Mesendoderm (in vitro differentiated cells): ENCODE measurements around the gene IL1RAPL2.

ENCODE experiments used
- DNase-seq: peaks from one replicate; pipeline ENCODE4 v3.0.0; 2013
- H2AK5ac ChIP-seq: 2 replicates; pipeline ENCODE4 v1.6.1; 2013; ENCODE audit warnings: low read length, inconsistent platforms
- H2BK120ac ChIP-seq: 2 replicates; pipeline ENCODE4 v1.6.1; 2013; ENCODE audit warnings: low read depth, mild to moderate bottlenecking, low read length, moderate library complexity, mixed read lengths
- H2BK15ac ChIP-seq: replicated peaks from 2 replicates; pipeline ENCODE4 v1.6.1; 2013; ENCODE audit warnings: low read depth, mild to moderate bottlenecking, moderate library complexity
- H2BK5ac ChIP-seq: 2 replicates; pipeline ENCODE4 v1.6.1; 2013; ENCODE audit warnings: low read length, inconsistent platforms
- H3K18ac ChIP-seq: 2 replicates; pipeline ENCODE4 v1.6.1; 2013; ENCODE audit warnings: mild to moderate bottlenecking, low read length, mixed read lengths
- H3K23ac ChIP-seq: one replicate; pipeline ENCODE4 v1.6.1; 2013; ENCODE audit warnings: low read length
- H3K27ac ChIP-seq: 2 replicates; pipeline ENCODE4 v1.5.1; 2013; ENCODE audit warnings: low read depth, mild to moderate bottlenecking, inconsistent platforms, low read length, moderate library complexity
- H3K27me3 ChIP-seq: 2 replicates; pipeline ENCODE4 v1.6.1; 2013; ENCODE audit warnings: low read length, control low read depth, mild to moderate bottlenecking, inconsistent platforms; ENCODE audit not compliant: insufficient read depth, poor library complexity
- H3K36me3 ChIP-seq: 2 replicates; pipeline ENCODE4 v1.6.1; 2013; ENCODE audit warnings: low read length, inconsistent platforms; ENCODE audit not compliant: control insufficient read depth, insufficient read depth
- H3K4ac ChIP-seq: one replicate; pipeline ENCODE4 v1.6.1; 2013; ENCODE audit warnings: low read depth, mild to moderate bottlenecking, low read length, moderate library complexity
- H3K4me1 ChIP-seq: 2 replicates; pipeline ENCODE4 v1.6.1; 2013; ENCODE audit warnings: low read depth, low read length, inconsistent platforms; ENCODE audit not compliant: control insufficient read depth
- H3K4me2 ChIP-seq: 2 replicates; pipeline ENCODE4 v1.6.1; 2013; ENCODE audit warnings: low read length
- H3K4me3 ChIP-seq: 2 replicates; pipeline ENCODE4 v1.5.1; 2013; ENCODE audit warnings: mild to moderate bottlenecking, low read length
- H3K56ac ChIP-seq: one replicate; pipeline ENCODE4 v1.6.1; 2013; ENCODE audit warnings: low read length
- H3K79me1 ChIP-seq: 2 replicates; pipeline ENCODE4 v1.6.1; 2013; ENCODE audit warnings: low read length, inconsistent platforms
- H3K79me2 ChIP-seq: 2 replicates; pipeline ENCODE4 v1.6.1; 2013; ENCODE audit warnings: mild to moderate bottlenecking, low read length; ENCODE audit not compliant: control insufficient read depth, insufficient read depth
- H3K9ac ChIP-seq: 2 replicates; pipeline ENCODE4 v1.6.1; 2013; ENCODE audit warnings: low read length, inconsistent platforms
- H4K5ac ChIP-seq: one replicate; pipeline ENCODE4 v1.6.1; 2013; ENCODE audit warnings: low read length
- H4K8ac ChIP-seq: one replicate; pipeline ENCODE4 v1.6.1; 2013; ENCODE audit warnings: low read depth, mild to moderate bottlenecking, control low read depth, low read length, moderate library complexity
- WGBS: extraction: QIAGEN DNeasy Blood & Tissue Kit; methylation state at CpG from one replicate; pipeline ENCODE4 v1.1.7; 2013; ENCODE audit warnings: low lambda C conversion rate, missing lambda C conversion rate; ENCODE audit not compliant: insufficient coverage; ENCODE audit errors: extremely low coverage; 5-methylcytosine and 5-hydroxymethylcytosine counted together

IL1RAPL2 gene

DNA sequence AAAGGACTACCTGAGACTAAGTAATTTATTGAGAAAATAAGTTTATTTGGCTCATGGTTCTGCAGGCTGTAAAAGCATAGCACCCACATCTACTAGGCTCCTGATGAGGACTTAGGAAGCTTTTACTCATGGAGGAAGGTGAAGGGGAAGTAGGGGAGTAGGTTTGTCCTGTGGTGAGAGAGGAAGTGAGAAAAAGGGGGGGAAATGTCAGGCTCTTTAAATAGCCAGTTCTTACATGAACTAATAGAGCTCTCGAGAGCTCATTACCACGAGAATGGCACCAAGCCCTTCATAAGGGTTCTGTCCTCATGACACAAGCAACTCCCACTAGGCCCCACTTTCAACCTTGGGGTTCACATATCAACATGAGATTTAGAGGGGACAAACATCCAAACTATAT, 1130.9 kb downstream of the IL1RAPL2 start:
- no peaks in the 10 kb centered on the region for H3K79me2 ChIP-seq
- H3K79me1 ChIP-seq, result no peaks in the 10 kb centered on the region

DNA sequence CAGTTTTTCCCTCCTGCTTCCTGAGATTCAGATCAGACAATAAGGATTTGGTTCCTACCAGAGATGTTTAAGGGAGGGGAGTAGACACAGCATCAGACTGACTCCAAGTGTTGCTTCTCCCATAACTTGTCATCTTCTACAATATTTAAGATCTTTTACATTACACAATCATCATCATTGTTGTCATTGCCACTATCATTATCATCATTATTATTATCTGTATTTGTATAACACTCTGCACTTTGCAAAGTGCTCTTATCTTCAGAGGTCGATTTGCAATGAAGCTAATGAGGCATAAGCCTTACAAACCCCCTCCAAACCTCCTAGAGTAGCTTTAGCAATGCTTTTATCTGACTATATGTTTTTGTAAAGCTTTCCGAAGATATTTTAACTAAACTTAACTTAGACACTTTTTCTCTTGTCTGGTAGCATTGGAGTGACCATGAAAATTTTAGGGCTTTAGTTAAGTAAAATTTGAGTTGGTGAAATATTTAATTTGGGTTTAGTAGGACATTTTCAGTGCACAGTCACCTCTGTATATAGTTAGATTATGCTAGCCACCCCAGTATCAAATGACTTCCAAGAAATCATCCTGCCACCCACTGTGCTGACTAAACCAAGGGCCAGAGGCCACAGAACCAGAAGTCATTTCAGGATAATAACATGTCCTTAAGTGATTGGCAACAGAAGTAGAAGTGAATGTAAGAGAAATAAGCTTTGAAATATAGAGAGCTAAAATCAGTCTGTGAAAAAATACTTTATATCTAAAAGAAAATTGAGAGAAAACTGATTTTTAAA, 1132.2 kb downstream of the IL1RAPL2 start:
- no peak for DNase-seq
- Histone ChIP-seq H3K79me1 (no peaks in the 10 kb centered on the region), H3K36me3 (no peaks in the 10 kb centered on the region), H3K79me2 (no peaks in the 10 kb centered on the region), H3K4ac (no peak overlapping the region), H3K4me3 (no peak overlapping the region), H4K8ac (no peak overlapping the region), H3K56ac (no peak overlapping the region), H3K27ac (no peak overlapping the region), H3K4me2 (no peak overlapping the region), H2BK120ac (no peak overlapping the region), H2BK5ac (no peak overlapping the region), H2AK5ac (no peak overlapping the region), H3K4me1 (no peaks in the 10 kb centered on the region), H3K27me3 (no peaks in the 10 kb centered on the region), H4K5ac (no peak overlapping the region), H3K18ac (no peak overlapping the region), H2BK15ac (no peak overlapping the region), H3K9ac (no peak overlapping the region), H3K23ac (no peak overlapping the region)
- no CpG with 5 or more reads among the region's 2 CpGs for WGBS

More for the DNA sequence above, 1130.9 kb downstream of the IL1RAPL2 start:
- H3K23ac ChIP-seq, result no peak overlapping the region
- H3K18ac ChIP-seq, result no peak overlapping the region
- no peaks in the 10 kb centered on the region for H3K27me3 ChIP-seq
- H3K27ac ChIP-seq, result no peak overlapping the region
- no peak overlapping the region for H3K56ac ChIP-seq
- H3K4me1 ChIP-seq, result no peaks in the 10 kb centered on the region
- no peak overlapping the region for H2AK5ac ChIP-seq
- no peak overlapping the region for H2BK15ac ChIP-seq
- no peak overlapping the region for H2BK5ac ChIP-seq
- no peak overlapping the region for H4K5ac ChIP-seq
- H4K8ac ChIP-seq, result no peak overlapping the region
- H3K4me2 ChIP-seq, result no peak overlapping the region
- no peak overlapping the region for H3K4ac ChIP-seq
- no peak for DNase-seq
- no peak overlapping the region for H3K4me3 ChIP-seq
- H3K9ac ChIP-seq, result no peak overlapping the region
- no peaks in the 10 kb centered on the region for H3K36me3 ChIP-seq
- no CpG with 5 or more reads among the region's 2 CpGs for WGBS
- H2BK120ac ChIP-seq, result no peak overlapping the region

DNA sequence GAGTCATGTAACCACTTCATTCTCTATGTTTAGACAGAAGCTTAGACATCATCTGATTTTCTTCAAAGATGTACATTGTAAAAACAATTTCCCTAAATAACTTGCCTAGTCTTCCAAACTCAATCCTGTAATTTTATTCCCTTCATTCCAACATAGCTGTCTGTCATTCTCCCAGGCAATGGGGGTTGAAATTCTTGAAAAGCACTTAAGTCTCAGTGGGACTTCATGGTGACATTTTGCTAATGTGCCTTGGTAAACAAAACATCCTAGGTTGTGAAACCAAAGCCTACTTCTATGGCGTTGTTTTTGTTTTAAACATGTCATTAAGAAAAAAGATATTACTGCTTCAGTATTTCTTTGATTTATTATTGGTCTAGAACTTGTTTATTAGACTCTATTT, 1134.3 kb downstream of the IL1RAPL2 start:
- WGBS, result no CpG with 5 or more reads among the region's 1 CpG
- H3K56ac ChIP-seq, result no peak overlapping the region
- no peak overlapping the region for H3K23ac ChIP-seq
- H3K4me3 ChIP-seq, result no peak overlapping the region
- no peak overlapping the region for H4K8ac ChIP-seq
- H3K4me2 ChIP-seq, result no peak overlapping the region
- no peak overlapping the region for H3K4ac ChIP-seq
- no peaks in the 10 kb centered on the region for H3K36me3 ChIP-seq
- H3K9ac ChIP-seq, result no peak overlapping the region
- no peak overlapping the region for H3K18ac ChIP-seq
- no peaks in the 10 kb centered on the region for H3K79me2 ChIP-seq
- H4K5ac ChIP-seq, result no peak overlapping the region
- H3K4me1 ChIP-seq, result no peaks in the 10 kb centered on the region
- no peak overlapping the region for H3K27ac ChIP-seq
- H3K27me3 ChIP-seq, result no peaks in the 10 kb centered on the region
- H2BK15ac ChIP-seq, result no peak overlapping the region
- DNase-seq, result peak; percentile 28
- H2BK120ac ChIP-seq, result no peak overlapping the region
- no peak overlapping the region for H2AK5ac ChIP-seq
- no peaks in the 10 kb centered on the region for H3K79me1 ChIP-seq
- no peak overlapping the region for H2BK5ac ChIP-seq

DNA sequence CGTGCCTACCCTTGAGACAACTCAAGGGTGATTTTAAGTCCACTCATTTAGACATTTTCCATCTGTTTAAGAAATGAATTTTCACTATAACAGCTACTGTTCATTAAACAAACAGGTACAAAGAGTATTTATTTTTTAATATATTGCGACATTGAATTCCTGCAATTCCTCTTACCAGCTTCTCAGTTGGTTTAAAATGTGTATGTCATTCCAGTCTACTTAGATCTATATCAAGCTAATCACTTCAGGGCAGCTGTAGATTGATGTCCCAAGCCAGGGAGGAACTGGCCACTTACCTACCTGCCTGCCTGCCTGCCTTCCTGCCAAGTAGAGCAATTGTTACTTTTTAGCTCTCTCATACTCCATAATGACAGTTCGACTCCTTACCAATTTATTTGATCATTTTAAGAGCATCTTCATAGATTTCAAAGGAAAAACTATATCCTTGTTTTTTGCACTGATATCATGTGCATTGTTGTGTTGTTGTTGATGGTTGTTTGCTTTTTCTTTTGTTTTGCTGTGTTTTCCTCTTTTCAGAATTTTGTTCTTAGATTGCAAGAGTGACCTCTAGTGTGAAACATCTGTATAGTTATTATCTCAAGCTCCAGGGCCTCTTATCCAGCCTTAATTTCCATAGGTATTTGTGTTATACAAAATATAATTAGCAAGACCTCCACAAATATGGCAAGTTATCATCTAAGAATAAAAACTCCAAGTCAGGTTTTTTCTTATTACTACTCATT, 1135.5 kb downstream of the IL1RAPL2 start:
- H2AK5ac ChIP-seq, result no peak overlapping the region
- no peak overlapping the region for H3K4ac ChIP-seq
- H3K79me2 ChIP-seq, result no peaks in the 10 kb centered on the region
- H3K27ac ChIP-seq, result no peak overlapping the region
- no peak overlapping the region for H3K56ac ChIP-seq
- H3K9ac ChIP-seq, result no peak overlapping the region
- no peak overlapping the region for H4K5ac ChIP-seq
- WGBS, result no CpG with 5 or more reads among the region's 3 CpGs
- H3K36me3 ChIP-seq, result no peaks in the 10 kb centered on the region
- H3K4me3 ChIP-seq, result no peak overlapping the region
- H2BK5ac ChIP-seq, result no peak overlapping the region
- no peaks in the 10 kb centered on the region for H3K4me1 ChIP-seq
- no peak overlapping the region for H3K4me2 ChIP-seq
- H3K18ac ChIP-seq, result no peak overlapping the region
- H3K79me1 ChIP-seq, result no peaks in the 10 kb centered on the region
- no peak overlapping the region for H3K23ac ChIP-seq
- H2BK120ac ChIP-seq, result no peak overlapping the region
- H3K27me3 ChIP-seq, result no peaks in the 10 kb centered on the region
- no peak overlapping the region for H4K8ac ChIP-seq
- peak; percentile 14 for DNase-seq
- H2BK15ac ChIP-seq, result no peak overlapping the region

DNA sequence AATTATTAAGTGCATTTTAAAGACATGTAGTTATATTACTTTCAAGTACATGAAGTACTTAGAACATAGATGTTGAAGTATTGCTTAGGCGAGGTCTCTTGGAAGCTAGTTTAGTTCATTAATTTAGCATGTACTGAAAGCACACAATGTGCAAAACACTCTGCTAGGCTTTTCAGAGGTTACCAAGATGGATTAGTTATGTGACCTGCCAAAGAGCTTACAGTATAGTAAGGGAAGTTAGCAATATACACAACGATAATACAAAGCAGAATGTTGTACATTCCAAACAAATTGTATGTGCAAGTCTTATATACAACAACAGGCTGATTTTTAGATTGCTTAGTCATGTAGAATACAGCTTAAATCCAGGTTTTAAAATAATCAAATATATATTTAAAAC, 1137.9 kb downstream of the IL1RAPL2 start:
- no peak overlapping the region for H4K5ac ChIP-seq
- H3K23ac ChIP-seq, result no peak overlapping the region
- no peaks in the 10 kb centered on the region for H3K79me1 ChIP-seq
- no peak overlapping the region for H2BK5ac ChIP-seq
- no peak overlapping the region for H3K4me2 ChIP-seq
- H3K18ac ChIP-seq, result no peak overlapping the region
- no peaks in the 10 kb centered on the region for H3K27me3 ChIP-seq
- no peak overlapping the region for H3K4ac ChIP-seq
- H3K9ac ChIP-seq, result no peak overlapping the region
- H2BK120ac ChIP-seq, result no peak overlapping the region
- H3K56ac ChIP-seq, result no peak overlapping the region
- H3K36me3 ChIP-seq, result no peaks in the 10 kb centered on the region
- no peak for DNase-seq
- no peaks in the 10 kb centered on the region for H3K4me1 ChIP-seq
- no peak overlapping the region for H2BK15ac ChIP-seq
- no peaks in the 10 kb centered on the region for H3K79me2 ChIP-seq
- H3K27ac ChIP-seq, result no peak overlapping the region
- no peak overlapping the region for H4K8ac ChIP-seq
- no peak overlapping the region for H3K4me3 ChIP-seq
- no peak overlapping the region for H2AK5ac ChIP-seq
- no CpG with 5 or more reads among the region's 2 CpGs for WGBS
